Astrocyte (in vitro differentiated cells and primary cell): Measurements from ENCODE around the gene C16orf95.

Source experiments
- EZH2 ChIP-seq: IDR thresholded peaks from 2 replicates; pipeline ENCODE4 v1.6.1; 2012; ENCODE audit warnings: mild to moderate bottlenecking, low read length, inconsistent platforms; ENCODE audit not compliant: insufficient read depth
- TF ChIP-seq, protein P1 (sequence below): IDR thresholded peaks from 2 replicates; pipeline ENCODE4 v1.5.1; 2011; ENCODE audit warnings: low read depth, mild to moderate bottlenecking, inconsistent platforms, low read length, moderate library complexity; ENCODE audit not compliant: insufficient read depth

DNA sequence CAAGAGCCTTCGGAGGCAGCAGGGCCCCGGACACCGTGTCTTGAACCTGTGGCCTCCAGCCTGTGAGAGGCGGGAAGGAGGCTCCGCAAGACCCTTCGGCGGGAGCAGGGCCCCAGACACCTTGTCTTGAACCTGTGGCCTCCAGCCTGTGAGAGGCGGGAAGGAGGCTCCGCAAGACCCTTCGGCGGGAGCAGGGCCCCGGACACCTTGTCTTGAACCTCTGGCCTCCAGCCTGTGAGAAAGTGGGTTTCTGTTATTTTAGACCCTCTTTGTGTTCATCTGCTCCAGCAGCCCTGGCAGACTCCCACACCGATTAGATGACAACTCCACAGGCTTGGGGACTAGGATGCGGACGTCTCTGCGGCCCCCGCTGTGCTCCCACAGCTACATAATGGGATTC is 36.4 kb upstream of the C16orf95 start:
- TF ChIP-seq, protein P1, sequence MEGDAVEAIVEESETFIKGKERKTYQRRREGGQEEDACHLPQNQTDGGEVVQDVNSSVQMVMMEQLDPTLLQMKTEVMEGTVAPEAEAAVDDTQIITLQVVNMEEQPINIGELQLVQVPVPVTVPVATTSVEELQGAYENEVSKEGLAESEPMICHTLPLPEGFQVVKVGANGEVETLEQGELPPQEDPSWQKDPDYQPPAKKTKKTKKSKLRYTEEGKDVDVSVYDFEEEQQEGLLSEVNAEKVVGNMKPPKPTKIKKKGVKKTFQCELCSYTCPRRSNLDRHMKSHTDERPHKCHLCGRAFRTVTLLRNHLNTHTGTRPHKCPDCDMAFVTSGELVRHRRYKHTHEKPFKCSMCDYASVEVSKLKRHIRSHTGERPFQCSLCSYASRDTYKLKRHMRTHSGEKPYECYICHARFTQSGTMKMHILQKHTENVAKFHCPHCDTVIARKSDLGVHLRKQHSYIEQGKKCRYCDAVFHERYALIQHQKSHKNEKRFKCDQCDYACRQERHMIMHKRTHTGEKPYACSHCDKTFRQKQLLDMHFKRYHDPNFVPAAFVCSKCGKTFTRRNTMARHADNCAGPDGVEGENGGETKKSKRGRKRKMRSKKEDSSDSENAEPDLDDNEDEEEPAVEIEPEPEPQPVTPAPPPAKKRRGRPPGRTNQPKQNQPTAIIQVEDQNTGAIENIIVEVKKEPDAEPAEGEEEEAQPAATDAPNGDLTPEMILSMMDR = no peak
- no peak for TF ChIP-seq EZH2
